ENCODE measurements around the gene SEMA3F.

Gene SEMA3F

GRCh38 chr3:50193746-50194127, 38.6 kb downstream of the SEMA3F start:
- no peak for TF ChIP-seq CTCF (IDR thresholded peaks at IDR 0.05; ENCODE audit: borderline replicate concordance, control extremely low read depth, extremely low read depth, insufficient read depth, missing control alignments)
- DNase-seq (ENCODE audit: low spot score): no peak
- in situ Hi-C loops (cut with MboI; ENCODE audit: low sequenced_read_pairs, unreplicated experiment): loop anchor here (5.0 kb wide), 1 partner anchor 79 kb away; no protein-coding TSS in a partner anchor

GRCh38 chr3:50194128-50194902, 39.2 kb downstream of the SEMA3F start:
- peak; percentile 86 for TF ChIP-seq CTCF (IDR thresholded peaks at IDR 0.05; ENCODE audit: borderline replicate concordance, control extremely low read depth, extremely low read depth, insufficient read depth, missing control alignments)
- DNase-seq (ENCODE audit: low spot score): peak; percentile 90
- in situ Hi-C loops (cut with MboI; ENCODE audit: low sequenced_read_pairs, unreplicated experiment): loop anchor here (5.0 kb wide), 1 partner anchor 78 kb away; no protein-coding TSS in a partner anchor

- in situ Hi-C loops (cut with MboI; ENCODE audit: low sequenced_read_pairs, unreplicated experiment): loop anchor here (5.0 kb wide), 1 partner anchor 77 kb away; no protein-coding TSS in a partner anchor
- TF ChIP-seq CTCF (IDR thresholded peaks at IDR 0.05; ENCODE audit: borderline replicate concordance, control extremely low read depth, extremely low read depth, insufficient read depth, missing control alignments): no peak
- DNase-seq (ENCODE audit: low spot score): peak; percentile 81
Observed at GRCh38 chr3:50194903-50195500, 39.9 kb downstream of the SEMA3F start.

GRCh38 chr3:50195501-50196252, 40.6 kb downstream of the SEMA3F start:
- TF ChIP-seq CTCF (IDR thresholded peaks at IDR 0.05; ENCODE audit: borderline replicate concordance, control extremely low read depth, extremely low read depth, insufficient read depth, missing control alignments): no peak
- in situ Hi-C loops (cut with MboI; ENCODE audit: low sequenced_read_pairs, unreplicated experiment): no loop called here
- DNase-seq (ENCODE audit: low spot score): no peak

- in situ Hi-C loops (cut with MboI; ENCODE audit: low sequenced_read_pairs, unreplicated experiment): no loop called here
Observed at GRCh38 chr3:50196253-50196801, 41.2 kb downstream of the SEMA3F start.

More at GRCh38 chr3:50196253-50196801, 41.2 kb downstream of the SEMA3F start:
- no peak for TF ChIP-seq CTCF (IDR thresholded peaks at IDR 0.05; ENCODE audit: borderline replicate concordance, control extremely low read depth, extremely low read depth, insufficient read depth, missing control alignments)
- DNase-seq (ENCODE audit: low spot score): no peak

Data from GM13976 (cell line).